ENCODE results near the gene MBOAT2.

Gene MBOAT2

DNA sequence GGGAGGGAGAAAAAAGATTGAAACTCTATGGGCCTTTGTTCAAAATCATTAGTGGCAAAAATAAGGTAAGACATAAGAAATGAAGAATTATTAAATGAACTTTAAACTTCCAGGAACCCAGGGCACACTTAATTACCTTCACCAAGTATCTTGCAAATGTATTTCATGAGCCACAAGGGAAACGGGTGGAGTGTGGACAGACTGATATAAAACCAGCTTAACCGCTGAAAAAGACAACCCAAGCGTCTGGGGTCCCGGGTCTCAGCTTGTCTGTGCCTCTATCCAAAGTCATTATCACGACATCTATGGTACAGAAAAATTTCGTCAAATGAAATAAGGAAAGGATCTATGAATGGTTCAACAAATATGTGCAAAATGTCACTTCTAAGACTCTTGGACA lies 13.9 kb upstream of the MBOAT2 start:
- no peak for DNase-seq (ENCODE audit: low spot score)

DNA sequence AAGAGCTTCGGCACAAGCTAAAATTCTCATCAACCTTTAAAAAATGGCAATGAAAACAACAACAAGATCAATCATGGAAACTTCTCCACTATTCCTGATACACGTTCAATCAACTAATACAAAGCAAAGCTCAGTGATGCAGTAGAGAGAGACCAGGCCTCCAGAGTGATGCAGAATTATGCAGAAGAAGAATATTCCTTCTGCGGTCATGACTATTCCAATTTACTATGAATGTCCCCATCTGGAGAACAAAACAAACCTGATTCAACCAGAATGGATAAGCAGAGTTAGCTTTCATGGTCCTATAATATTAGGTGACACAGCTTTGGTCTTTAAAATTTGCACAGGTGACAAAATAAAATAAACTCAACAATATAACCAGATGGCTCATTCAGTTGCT lies 12.5 kb upstream of the MBOAT2 start:
- DNase-seq (ENCODE audit: low spot score): no peak

DNA sequence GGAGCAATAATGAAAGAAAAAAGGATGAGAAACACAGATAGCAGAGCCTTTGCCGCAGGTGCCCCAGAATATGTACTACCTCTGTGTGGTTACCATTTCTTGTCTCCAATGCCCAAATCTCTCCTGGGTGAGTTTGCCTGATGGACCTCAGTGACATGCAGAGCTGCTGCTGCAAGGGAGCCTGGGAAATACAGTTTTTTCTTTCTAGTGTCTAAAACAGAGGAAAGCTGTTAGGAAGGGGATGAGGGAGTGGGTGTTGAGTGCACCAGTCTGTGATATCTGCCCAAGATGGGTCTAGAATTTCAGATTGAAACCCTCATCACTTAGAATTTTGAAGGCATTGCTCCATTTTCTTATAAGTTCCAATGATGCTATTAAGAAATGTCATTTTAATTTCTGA lies 9.9 kb upstream of the MBOAT2 start:
- DNase-seq (ENCODE audit: low spot score): no peak

DNA sequence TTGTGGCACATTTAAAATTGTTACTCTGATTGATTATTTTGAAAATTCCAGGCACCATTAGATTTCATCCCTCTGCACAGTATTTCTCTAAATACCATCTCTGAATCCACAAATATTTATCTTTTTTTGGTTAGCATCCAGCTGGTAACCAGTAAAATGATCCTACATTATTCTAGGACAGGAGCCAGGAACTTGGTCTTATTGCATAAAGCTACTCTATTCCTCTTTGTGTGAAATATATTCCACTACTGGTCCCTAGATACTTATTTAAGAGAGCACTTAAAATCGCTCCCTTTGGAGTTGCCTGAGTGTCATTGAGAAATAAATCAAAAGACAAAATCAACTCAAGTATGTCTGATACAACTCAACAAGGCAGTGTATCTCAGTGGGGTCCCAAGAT lies 7.4 kb upstream of the MBOAT2 start:
- DNase-seq (ENCODE audit: low spot score): no peak

DNA sequence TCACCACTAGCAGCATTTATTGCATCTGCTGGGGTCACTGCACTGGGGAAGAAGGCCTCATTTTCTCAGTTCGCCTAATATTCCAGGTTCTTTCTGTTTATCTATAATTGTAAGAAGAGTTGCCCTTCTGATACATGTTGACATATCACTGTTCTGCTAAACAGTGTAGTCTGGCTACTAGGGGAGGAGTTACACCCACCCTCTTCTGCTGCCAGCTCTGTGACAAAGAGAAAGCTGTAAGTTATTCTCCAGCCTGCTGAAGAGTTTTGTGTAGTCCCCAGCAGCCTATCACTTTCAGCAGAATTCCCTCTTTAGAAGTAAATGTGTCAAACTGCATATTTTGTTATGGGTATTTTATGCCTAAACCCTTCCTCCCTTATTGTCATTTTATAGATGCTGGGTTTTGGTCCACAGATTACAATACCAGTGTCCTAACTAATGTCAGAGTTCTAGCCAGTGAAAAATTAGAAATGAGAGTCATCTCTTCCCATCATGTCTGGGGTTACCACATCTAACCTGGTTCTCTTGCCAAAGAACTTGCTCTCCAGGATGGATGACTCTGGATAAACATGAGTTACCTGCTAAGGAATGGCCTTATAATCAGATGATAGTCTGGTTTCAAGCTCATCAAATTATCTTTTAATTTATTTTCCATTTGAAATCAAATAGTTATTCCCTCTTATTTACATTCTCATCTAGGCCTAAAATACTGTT lies 5.6 kb upstream of the MBOAT2 start:
- no peak for DNase-seq (ENCODE audit: low spot score)

DNA sequence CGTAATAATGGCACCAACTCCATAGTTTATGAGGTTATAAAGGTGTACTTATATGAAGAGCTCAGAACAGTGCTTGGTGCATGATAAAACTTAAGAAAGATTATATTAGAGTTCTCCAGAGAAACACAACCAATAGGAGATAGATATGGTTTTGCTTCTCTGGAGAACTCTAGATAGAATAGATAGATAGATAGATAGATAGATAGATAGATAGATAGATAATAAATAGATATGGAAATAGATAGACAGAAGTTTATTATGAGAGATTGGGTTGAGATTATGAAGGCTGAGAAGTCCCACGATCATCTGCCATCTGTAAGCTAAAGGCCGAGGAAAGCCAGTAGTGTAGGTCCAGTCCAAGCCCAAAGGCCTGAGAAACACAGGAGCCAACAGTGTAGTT lies 2.9 kb upstream of the MBOAT2 start:
- no peak for DNase-seq (ENCODE audit: low spot score)

DNA sequence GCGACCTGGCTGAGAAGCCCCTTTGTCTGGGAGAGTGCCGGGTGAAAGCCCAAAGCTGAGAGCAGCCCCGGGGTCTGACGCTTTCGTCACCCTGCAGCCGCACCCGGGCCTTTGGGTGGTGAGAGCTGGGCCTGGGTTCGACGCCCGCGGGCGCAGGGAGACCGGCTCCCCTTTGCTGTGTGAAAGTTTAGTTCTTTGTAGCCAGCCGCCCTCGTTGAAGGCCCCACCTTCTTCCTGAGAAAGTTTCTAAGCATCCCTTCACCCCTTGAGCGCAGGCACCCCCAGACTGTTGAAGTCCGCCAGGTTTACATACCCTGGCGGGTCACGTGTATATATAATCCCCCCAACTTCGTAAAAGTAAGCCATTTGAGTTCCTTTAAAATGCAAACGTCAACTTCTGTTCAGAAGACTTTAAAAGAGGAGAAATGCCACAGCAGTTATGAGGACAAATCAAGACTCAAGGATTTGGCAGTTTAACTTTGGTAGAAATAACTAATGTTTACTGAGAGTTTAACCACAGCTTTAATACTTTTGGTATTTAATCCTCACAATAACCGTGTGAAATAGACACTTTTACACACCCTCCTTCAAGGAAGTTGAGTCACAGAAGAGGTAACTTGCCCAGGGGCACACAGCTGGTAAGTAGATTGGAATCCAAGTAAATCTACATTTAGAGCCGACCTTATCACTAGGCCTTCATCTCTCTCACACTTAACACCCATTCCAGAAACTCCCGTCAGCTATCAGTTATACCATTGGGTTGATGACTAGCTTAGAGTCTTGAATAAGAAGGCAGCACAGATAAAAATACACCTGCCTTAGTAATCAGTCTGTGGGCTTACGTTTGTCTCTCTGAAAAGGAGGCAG lies 1.1 kb upstream of the MBOAT2 start:
- DNase-seq (ENCODE audit: low spot score): no peak

DNA sequence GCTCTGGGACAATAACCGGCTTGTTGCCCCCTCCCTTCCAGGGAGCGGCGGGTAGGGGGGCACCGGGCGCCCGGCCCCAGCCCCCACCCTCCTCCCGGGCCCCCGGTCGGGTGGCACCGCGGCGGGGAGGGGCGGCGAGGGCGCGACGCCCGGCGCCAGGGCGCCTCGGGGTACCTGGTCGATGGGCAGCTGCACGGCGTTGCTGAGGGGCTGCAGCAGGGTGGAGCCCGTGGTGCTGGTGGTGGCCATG lies 193 bp downstream of the MBOAT2 start:
- no peak for DNase-seq (ENCODE audit: low spot score)

DNA sequence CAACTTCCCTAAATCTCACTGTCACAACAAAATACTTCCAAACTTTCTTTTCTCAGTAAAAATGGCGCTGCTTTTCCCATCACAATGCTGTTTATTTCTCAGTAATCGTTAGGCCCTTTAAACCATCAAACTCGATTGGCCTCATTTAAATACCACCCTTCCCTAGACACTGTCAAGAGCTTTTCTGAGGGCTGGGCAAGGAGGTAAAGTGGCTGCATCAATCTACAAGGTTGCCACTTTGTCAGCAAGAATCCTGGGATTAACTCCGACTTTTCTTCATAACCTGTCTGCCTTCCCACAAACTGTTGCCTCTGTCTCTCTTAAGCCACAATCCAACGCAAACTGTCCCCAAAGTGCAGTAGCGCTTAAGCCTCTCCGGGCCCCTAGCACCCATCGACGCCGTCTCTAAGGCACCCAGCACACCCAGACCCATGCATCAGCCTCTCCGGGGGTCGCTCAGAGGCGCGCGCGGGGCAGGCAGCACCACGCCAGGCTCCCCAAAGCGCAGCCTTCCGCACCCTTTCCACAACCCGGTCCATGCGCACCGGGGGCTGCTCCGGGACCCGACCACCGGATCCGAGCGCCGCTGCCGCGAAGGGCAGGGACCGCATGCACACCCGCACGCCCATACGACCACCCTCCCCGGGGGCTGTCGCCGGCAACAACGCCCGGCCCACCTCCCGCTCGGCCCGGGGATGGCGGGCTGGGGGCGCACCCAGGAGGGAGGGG lies 683 bp downstream of the MBOAT2 start:
- no peak for DNase-seq (ENCODE audit: low spot score)

DNA sequence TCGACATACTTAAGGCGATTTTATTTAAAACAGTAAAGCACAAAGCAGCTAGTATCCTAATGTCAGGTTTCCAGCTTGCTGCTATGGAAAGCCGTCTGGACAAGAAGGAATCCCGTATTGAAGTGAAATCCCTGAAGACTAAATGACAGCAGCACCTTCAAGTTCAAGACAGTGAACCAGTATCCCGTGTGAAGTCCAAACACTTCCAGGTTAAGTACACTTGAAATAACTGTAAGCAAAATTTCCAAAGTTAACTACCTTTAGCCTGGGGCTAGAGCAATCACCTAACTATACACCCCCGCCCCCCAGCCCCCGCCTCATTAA lies 1.2 kb downstream of the MBOAT2 start:
- DNase-seq (ENCODE audit: low spot score): no peak

DNA sequence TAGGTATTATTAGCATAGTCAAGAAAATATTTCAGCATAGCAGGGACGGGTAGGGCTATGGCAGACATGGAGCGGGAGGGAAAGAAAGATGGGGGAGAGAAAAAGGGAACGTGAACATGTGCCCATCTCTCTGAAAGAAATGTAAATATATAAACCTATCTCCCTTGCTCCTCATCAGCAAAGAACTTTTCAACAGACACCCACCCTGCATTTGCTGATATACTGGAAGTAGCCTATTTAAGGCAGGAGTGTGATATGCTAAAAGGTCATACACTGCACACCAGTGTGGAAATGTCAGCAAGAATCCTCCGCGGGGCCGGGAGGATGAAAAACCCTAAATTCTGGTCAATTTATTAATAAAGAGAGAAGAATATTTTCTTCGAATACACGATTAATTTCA lies 1.7 kb downstream of the MBOAT2 start:
- no peak for DNase-seq (ENCODE audit: low spot score)

DNA sequence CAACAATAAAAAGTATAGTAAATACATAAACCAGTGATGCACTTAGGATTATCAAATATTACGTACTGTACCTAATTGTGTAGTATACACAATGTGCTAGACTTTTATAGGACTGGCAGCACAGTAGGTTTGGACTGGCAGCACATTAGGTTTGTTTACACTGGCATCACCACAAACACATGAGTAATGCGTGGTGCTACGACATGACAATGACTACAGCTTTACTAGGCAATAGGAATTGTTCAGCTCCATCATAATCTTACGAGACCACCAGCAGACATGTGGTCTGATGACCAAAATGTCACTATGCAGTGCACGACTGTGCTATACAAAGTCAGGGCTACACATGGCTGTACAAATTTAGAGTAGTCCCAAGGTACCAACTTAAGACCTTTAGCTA lies 2.3 kb downstream of the MBOAT2 start:
- DNase-seq (ENCODE audit: low spot score): no peak

DNA sequence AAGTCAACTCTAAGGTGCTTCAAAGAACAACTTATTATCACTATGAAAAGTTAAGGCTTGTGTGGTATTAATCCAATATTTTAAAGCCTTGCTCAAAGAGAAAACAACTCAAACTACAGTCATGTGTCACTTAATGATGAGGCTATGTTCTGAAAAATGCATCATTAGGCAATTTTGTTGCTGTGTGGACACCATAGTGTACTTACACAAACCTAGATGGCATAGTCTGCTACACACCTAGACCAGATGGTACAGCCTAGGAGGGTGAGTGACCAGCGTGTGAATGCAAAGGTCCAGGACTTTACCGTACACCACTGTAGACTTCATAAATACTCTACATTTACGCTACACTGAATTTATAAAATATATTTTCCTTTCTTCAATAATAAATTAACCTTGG lies 3.0 kb downstream of the MBOAT2 start:
- no peak for DNase-seq (ENCODE audit: low spot score)

DNA sequence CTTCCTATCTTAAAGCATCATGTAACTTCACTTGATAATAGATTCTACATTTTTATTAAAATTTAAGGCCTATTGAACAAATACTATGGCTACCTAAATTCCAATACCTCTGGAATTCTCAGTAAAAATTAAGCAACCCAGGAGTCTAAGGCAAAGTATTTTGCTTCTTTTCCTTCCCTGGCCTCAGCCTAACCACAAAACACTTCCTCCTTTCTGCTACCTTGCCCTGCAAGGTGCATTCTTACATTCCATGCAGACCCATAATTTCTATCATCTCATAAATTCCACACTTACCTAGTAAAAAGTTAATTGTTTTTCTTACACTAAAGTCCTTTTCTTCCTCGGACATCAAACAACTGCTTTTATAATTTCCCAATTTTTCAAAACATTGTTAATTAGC lies 3.7 kb downstream of the MBOAT2 start:
- DNase-seq (ENCODE audit: low spot score): no peak

DNA sequence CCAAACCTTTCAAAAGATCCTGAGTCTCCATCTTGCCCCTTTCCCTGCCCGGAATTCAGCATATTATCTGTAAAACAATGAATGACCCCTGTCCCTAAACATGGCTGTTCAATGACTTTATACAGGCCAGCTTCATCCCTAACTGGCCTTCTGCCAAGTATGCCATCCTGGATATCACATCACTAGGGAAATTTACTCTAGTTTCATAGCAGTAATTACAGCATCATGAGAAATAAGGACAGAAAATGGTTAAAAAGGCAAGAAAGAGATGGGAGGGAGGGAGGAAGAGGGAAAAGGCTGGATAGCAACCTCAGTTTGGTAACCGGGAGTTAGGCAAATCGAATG lies 4.4 kb downstream of the MBOAT2 start:
- DNase-seq (ENCODE audit: low spot score): no peak

DNA sequence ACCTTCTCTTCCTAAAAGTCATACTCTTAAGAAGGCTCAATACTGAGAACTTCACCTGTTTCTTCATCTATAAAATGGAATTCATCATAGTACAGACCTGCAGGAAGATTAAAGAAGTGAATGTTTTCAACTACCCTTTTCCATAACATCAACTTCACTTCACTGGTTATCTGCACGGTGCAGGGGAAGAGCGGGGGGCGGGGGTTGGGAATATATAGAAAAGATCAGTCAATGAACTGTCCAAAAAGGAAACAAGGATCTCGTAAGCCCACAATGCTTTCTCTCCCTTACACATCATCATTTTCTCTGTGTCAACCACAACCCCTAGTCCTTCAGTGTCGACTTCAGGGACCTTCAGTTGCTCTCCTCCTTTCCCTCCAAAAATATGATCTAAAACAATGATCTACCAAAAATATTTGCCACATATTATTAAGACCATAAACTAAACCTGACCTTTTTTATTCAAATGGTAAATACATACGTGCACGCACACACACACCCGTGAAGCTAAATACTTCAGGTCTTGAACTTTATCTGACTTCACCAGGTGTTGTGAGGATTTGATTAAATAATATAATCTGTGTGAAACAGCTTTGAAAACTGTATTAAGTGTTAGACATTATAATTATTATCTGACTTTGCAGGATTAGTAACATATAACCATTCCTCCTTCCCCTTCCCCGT lies 4.9 kb downstream of the MBOAT2 start:
- no peak for DNase-seq (ENCODE audit: low spot score)

DNA sequence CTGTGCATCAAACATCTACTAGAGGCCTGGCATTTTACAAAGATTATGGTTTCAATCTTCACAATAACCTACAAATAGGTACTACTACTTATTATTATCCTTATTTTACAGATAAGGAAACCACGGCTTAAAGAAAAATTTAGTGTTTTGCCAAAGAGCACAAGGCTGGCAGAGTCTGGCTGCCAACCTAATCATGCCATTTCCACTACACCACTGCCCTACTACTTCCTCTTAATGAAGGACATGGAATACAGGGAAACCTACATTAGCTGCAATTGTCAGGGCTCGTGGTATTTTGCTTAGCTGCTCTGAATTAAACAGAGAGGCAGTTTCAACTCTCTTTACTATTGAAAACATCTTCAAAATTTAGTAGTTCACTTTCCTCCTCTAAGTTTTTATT lies 5.9 kb downstream of the MBOAT2 start:
- no peak for DNase-seq (ENCODE audit: low spot score)

DNA sequence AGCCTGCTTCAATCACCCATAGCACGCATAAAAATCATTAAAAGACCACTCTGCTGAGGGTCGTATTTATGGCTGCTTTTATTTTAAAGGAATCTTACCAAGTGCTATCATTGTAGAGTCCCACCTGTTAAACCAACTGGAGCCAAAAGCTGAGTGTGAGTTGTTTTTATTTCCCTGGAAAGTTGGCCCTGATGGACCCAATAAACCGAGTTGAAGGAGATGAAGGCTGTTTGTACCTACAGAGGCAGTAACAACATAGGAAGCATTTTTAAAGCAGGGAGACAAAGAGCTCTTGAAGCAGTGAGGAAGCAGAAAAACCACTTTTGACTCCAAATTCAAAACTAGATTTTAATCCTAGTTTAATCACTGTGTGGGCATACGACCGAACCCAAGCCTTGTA lies 6.4 kb downstream of the MBOAT2 start:
- DNase-seq (ENCODE audit: low spot score): no peak

DNA sequence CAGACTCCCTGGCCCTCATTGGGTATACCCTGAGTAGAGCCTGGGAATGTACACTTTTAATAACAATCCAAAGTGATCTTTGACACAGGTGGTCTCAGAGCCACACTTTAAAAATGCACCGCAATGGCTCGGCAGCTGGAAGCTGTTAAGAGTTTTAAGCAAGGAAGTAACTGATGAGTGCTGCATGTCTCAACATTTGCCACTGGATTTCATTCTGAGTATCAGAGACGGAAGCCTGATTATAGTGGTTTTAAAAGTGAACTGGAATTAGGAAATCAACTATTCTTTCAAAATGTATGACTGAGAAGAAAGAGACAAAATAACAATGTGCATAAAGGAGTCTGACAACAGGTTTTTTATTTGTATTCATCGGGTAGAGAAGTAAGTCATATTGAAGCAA lies 7.5 kb downstream of the MBOAT2 start:
- no peak for DNase-seq (ENCODE audit: low spot score)

DNA sequence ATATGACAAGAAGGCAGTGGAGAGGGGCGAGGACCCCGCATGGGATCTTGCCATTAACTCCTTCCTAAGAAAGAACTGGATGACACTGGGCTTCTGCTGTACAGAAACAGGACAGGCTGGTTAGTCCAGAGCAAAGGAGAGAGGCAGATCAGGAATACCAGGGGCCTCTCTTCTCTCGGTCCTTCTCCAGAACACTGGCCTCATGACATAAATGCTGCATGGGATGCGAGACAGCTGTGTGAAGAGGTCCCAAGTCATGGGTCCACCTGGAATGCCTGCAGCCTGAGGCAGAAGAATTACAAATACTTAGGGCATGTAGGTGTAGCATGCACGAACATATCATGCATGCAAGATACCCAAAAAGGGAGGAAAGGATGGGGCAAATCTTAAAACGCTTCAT lies 9.1 kb downstream of the MBOAT2 start:
- DNase-seq (ENCODE audit: low spot score): no peak

DNA sequence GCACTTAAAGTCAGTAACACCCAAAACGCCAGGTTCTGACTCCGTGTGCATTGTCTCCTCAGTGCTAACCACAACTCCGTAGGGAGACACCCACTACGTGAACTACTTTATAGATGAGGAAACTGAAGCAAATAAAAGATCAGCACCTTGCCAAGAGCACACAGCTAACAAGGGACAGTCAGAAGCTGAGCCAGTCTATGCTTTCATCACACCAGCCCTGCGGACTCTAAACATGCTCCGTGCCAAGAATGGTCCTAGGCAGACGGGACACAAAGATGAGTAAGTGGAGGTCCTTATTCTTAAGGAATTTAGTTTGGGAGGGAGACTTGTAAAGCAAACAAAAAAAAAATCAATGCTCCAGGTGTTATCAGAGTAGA lies 9.6 kb downstream of the MBOAT2 start:
- DNase-seq (ENCODE audit: low spot score): no peak

DNA sequence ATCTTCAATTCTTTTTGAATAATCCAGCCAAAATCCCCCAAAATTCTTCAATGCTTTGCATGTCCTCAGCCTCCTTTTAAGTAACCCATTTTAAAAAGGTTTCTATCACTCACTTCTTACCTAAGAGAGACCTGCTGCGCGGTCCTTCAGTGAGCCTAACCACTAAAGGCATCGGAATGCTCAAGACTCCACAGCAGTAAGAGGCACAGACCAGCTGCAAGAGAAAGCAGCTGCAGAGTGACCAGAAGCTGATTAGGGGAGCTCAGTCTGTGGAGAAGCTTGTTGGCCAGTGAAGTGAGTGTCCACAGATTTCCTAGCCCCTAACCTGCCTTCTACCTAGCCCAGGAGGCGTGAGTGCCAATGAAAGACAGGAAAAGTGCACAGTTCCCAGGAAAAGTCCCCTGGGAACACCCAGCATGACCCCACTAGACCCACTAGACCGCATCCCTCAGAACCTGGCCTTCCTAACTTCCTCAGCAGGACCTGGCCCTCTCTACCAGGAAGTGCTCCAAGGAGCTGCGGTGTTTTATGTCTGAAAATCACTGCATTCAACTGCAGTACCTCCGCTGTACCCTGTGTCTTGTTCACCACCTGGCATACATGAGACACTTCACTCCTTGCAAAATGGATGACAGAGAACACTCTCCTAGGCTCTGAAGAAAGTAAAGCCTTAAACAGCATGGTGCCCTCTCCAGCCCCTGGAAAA lies 10.1 kb downstream of the MBOAT2 start:
- no peak for DNase-seq (ENCODE audit: low spot score)

DNA sequence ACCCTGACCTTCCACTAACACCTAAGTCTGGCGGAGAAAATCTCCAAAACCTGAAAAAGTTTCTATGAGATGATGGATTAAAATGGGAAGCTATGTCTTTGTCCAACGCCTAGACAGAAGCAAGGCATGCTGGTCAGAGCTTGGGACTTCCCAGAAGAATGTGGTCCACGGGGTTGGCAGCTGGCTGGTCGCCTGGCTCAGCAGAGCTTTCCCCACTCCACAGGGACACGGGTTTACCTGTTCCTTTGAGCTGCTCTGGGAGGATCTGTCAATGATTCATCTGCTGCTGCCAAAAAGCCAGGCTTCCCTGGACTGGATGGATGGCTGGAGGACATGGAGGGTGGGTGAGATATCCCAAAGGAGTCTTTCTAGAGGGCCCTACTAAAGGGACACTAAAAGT lies 10.8 kb downstream of the MBOAT2 start:
- DNase-seq (ENCODE audit: low spot score): no peak
